Endodermal cell (in vitro differentiated cells): ENCODE measurements around the gene TCF15. TPM values are rescaled to one million over a fixed set of nuclear protein-coding genes. Genes with fewer than 3 reads are reported as not detected.
A peak's percentile ranks its signal among the peaks of the same experiment; 100 is the strongest.

Experiments
- DNase-seq: peaks from one replicate; pipeline ENCODE4 v3.0.0-alpha.2; 2017
- H3K27ac ChIP-seq: 2 replicates; pipeline ENCODE4 v1.5.1; 2013; ENCODE audit warnings: mild to moderate bottlenecking, low read depth, low read length, moderate library complexity
- H3K27me3 ChIP-seq: 2 replicates; pipeline ENCODE4 v1.6.1; 2013; ENCODE audit warnings: mild to moderate bottlenecking, low read length, moderate library complexity; ENCODE audit not compliant: insufficient read depth, control insufficient read depth, poor library complexity, severe bottlenecking
- H3K36me3 ChIP-seq: 2 replicates; pipeline ENCODE4 v1.7.0; 2013; ENCODE audit warnings: mild to moderate bottlenecking, low read length, moderate library complexity; ENCODE audit not compliant: control insufficient read depth, insufficient read depth
- H3K4me1 ChIP-seq: one replicate; pipeline ENCODE4 v1.7.0; 2013; ENCODE audit warnings: low read length; ENCODE audit not compliant: control insufficient read depth, insufficient read depth
- H3K4me3 ChIP-seq: 2 replicates; pipeline ENCODE4 v1.5.1; 2013; ENCODE audit warnings: mild to moderate bottlenecking, low read length, moderate library complexity
- H3K9ac ChIP-seq: 2 replicates; pipeline ENCODE4 v1.6.1; 2013; ENCODE audit warnings: mild to moderate bottlenecking, low read length, moderate library complexity; ENCODE audit not compliant: poor library complexity, severe bottlenecking; ENCODE audit errors: extremely low read depth
- H3K9me3 ChIP-seq: 2 replicates; pipeline ENCODE4 v1.6.1; 2013; ENCODE audit warnings: mild to moderate bottlenecking, low read length, moderate library complexity; ENCODE audit not compliant: control insufficient read depth
- H3K27ac Mint-ChIP-seq: 2 replicates; pipeline ENCODE4 v1.8.0; 2020; ENCODE audit warnings: mixed read lengths
- H3K27me3 Mint-ChIP-seq: 2 replicates; pipeline ENCODE4 v1.8.0; 2021; ENCODE audit warnings: mild to moderate bottlenecking, mixed read lengths; ENCODE audit not compliant: insufficient read depth
- H3K36me3 Mint-ChIP-seq: 2 replicates; pipeline ENCODE4 v1.8.0; 2020; ENCODE audit warnings: low read depth, mixed read lengths
- H3K4me1 Mint-ChIP-seq: 2 replicates; pipeline ENCODE4 v1.8.0; 2020; ENCODE audit warnings: mixed read lengths
- H3K4me3 Mint-ChIP-seq: 2 replicates; pipeline ENCODE4 v1.8.0; 2020; ENCODE audit warnings: mild to moderate bottlenecking, moderate library complexity, mixed read lengths
- H3K9me3 Mint-ChIP-seq: 2 replicates; pipeline ENCODE4 v1.8.0; 2020; ENCODE audit warnings: mild to moderate bottlenecking, mixed read lengths
- CTCF ChIP-seq: fragments of 200-600 bp; sonication (generic); conservative IDR thresholded peaks from 2 replicates; pipeline ENCODE4 v1.5.0; 2021; ENCODE audit warnings: antibody characterized with exemption, mild to moderate bottlenecking
- WGBS, 2 experiments: methylation state at CpG; one replicate each; pipeline versions ENCODE4 v1.1.5 to v1.1.7; 2013; ENCODE audit warnings: missing lambda C conversion rate in 2 of 2, mixed read lengths in 1 of 2; ENCODE audit not compliant: insufficient coverage in 1 of 2, insufficient read length in 1 of 2; 5-methylcytosine and 5-hydroxymethylcytosine counted together
- total RNA-seq, 2 donors: library from RNA; stranded (reverse); fragmentation: NEBNext Ultra II Directional in 1 of 2; extraction: Animal tissue kit (Norgen Biotek cat#: 25700) in 1 of 2; gene quantifications; 2 replicates in 1 of 2; 3 replicates in 1 of 2; pipeline ENCODE4 v1.2.1, GENCODE V29; 2021

TCF15 gene
- total RNA-seq, 2 donors from 2014 or later, result 1.9 to 2.2 TPM

- WGBS, 2 experiments, result 28 to 35% methylated on average over 6 to 15 of the region's 15 CpGs
- peaks cover 41% of the 10 kb centered on the region for H3K4me1 Mint-ChIP-seq
Observed at GRCh38 chr20:574297-574942, 35.7 kb downstream of the TCF15 start.

GRCh38 chr20:573414-574296, 36.5 kb downstream of the TCF15 start:
- Histone ChIP-seq H3K27ac (no peak overlapping the region), H3K9me3 (no peaks in the 10 kb centered on the region), H3K27me3 (no peaks in the 10 kb centered on the region), H3K9ac (no peak overlapping the region), H3K4me1 (peaks cover 17% of the 10 kb centered on the region), H3K4me3 (peak overlapping the region; percentile 20), H3K36me3 (no peaks in the 10 kb centered on the region)
- no peak overlapping the region for H3K4me3 Mint-ChIP-seq
- no peak for TF ChIP-seq CTCF
- H3K4me1 Mint-ChIP-seq, result peaks cover 41% of the 10 kb centered on the region
- no peaks in the 10 kb centered on the region for H3K9me3 Mint-ChIP-seq
- peak overlapping the region; percentile 19 for H3K27ac Mint-ChIP-seq
- DNase-seq, result no peak
- 77 to 80% methylated on average over 6 to 12 of the region's 12 CpGs for WGBS, 2 experiments
- H3K36me3 Mint-ChIP-seq, result no peaks in the 10 kb centered on the region
- H3K27me3 Mint-ChIP-seq, result peaks cover 2% of the 10 kb centered on the region

More at GRCh38 chr20:574297-574942, 35.7 kb downstream of the TCF15 start:
- Histone ChIP-seq H3K36me3 (no peaks in the 10 kb centered on the region), H3K4me3 (peak overlapping the region; percentile 20), H3K9me3 (no peaks in the 10 kb centered on the region), H3K4me1 (peaks cover 17% of the 10 kb centered on the region), H3K9ac (no peak overlapping the region), H3K27me3 (no peaks in the 10 kb centered on the region), H3K27ac (no peak overlapping the region)
- H3K27me3 Mint-ChIP-seq, result peaks cover 2% of the 10 kb centered on the region
- H3K9me3 Mint-ChIP-seq, result no peaks in the 10 kb centered on the region
- H3K4me3 Mint-ChIP-seq, result no peak overlapping the region
- TF ChIP-seq CTCF, result no peak
- peak; percentile 81 for DNase-seq
- no peaks in the 10 kb centered on the region for H3K36me3 Mint-ChIP-seq
- H3K27ac Mint-ChIP-seq, result peak overlapping the region; percentile 82

GRCh38 chr20:572727-573126, 37.4 kb downstream of the TCF15 start:
- peak; percentile 55 for DNase-seq
- Mint-ChIP-seq H3K27ac (peak overlapping the region; percentile 2), H3K4me3 (no peak overlapping the region), H3K9me3 (no peaks in the 10 kb centered on the region), H3K27me3 (peaks cover 2% of the 10 kb centered on the region), H3K4me1 (peaks cover 41% of the 10 kb centered on the region), H3K36me3 (no peaks in the 10 kb centered on the region)
- no peaks in the 10 kb centered on the region for H3K36me3 ChIP-seq
- H3K9me3 ChIP-seq, result no peaks in the 10 kb centered on the region
- H3K27me3 ChIP-seq, result no peaks in the 10 kb centered on the region
- H3K9ac ChIP-seq, result no peak overlapping the region
- H3K4me3 ChIP-seq, result no peak overlapping the region
- no peak for TF ChIP-seq CTCF
- H3K27ac ChIP-seq, result no peak overlapping the region
- H3K4me1 ChIP-seq, result peaks cover 17% of the 10 kb centered on the region
- WGBS, 2 experiments, result 86% methylated on average over 6 to 7 of the region's 7 CpGs
